ENCODE results near the gene GPR39. TPM values are rescaled to one million over a fixed set of nuclear protein-coding genes. Genes with fewer than 3 reads are reported as not detected.

Gene GPR39
- polyA plus RNA-seq, 2 of the 4 experiments (the other 2 are of a cell fraction) = 11.3 to 11.8 TPM

- Histone ChIP-seq H3K4me1 (no peaks in the 10 kb centered on the region), H3K27ac (peak overlapping the region; percentile 43 to 61; a peak in 5 of 6 replicates), H3K4me3 (no peak overlapping the region), H3K4me2 (no peak overlapping the region), H3K9me3 (peaks cover 8% of the 10 kb centered on the region; the same call in 1 of the 3 replicates)
- 88% methylated on average over 4 of the region's 4 CpGs for WGBS (ENCODE audit: missing lambda C conversion rate)
- DNase-seq (ENCODE audit: low read depth in 1 of 2, low spot score in 1 of 2) (peak in 1 of 2 experiments; percentile 23), FAIRE-seq (no peak), ATAC-seq (no peak)
- TF ChIP-seq CHD4 (IDR thresholded peaks at IDR 0.05; ENCODE audit: borderline replicate concordance) (no peak), PHF8 (IDR thresholded peaks at IDR 0.05; ENCODE audit: borderline replicate concordance, low read depth) (no peak), HOXA7 (CRISPR knock-in tag; IDR thresholded peaks at IDR 0.05) (no peak), HOXB5 (CRISPR knock-in tag; IDR thresholded peaks at IDR 0.05) (no peak), CHD2 (IDR thresholded peaks at IDR 0.05; ENCODE audit: low read length, partially characterized antibody) (no peak), BCL3 (IDR thresholded peaks at IDR 0.05) (no peak), ELK1 (IDR thresholded peaks at IDR 0.05; ENCODE audit: low read depth, low read length) (no peak), USF2 (IDR thresholded peaks at IDR 0.05) (no peak), KDM1A (IDR thresholded peaks at IDR 0.05; ENCODE audit: low read depth) (no peak), HEYL (CRISPR knock-in tag; IDR thresholded peaks at IDR 0.05) (no peak), MYC (IDR thresholded peaks at IDR 0.05; ENCODE audit: borderline replicate concordance, low read length) (no peak), TFCP2L1 (CRISPR knock-in tag; IDR thresholded peaks at IDR 0.05) (no peak), RFX5 (IDR thresholded peaks at IDR 0.05) (no peak), GATA3 (IDR thresholded peaks at IDR 0.05; ENCODE audit: borderline replicate concordance) (no peak), MAFK (IDR thresholded peaks at IDR 0.05; ENCODE audit: partially characterized antibody) (no peak), CBX8 (IDR thresholded peaks at IDR 0.05) (no peak), NR3C1 (IDR thresholded peaks at IDR 0.05) (no peak), FOSL2 (IDR thresholded peaks at IDR 0.05) (no peak), FOSL2 (CRISPR knock-in tag; IDR thresholded peaks at IDR 0.05) (no peak), MAX (IDR thresholded peaks at IDR 0.05) (no peak)
- POLR2A ChIA-PET = no interaction called here
- CTCF ChIA-PET = interaction anchor here (1.3 kb wide), 1 partner anchor 17 kb away, joined by 4 read pairs; no protein-coding TSS in a partner anchor
These were observed 126.5 kb downstream of the GPR39 start for GRCh38 chr2:132542953-132543569.

GRCh38 chr2:132544006-132544630 is 127.5 kb downstream of the GPR39 start:
- no peak for ATAC-seq
- Histone ChIP-seq H3K9me3 (peaks cover 8% of the 10 kb centered on the region; the same call in 1 of the 3 replicates), H3K27ac (peak overlapping the region in 1 of 2 experiments; percentile 61; a peak in 3 of 6 replicates), H3K4me3 (no peak overlapping the region), H3K4me1 (no peaks in the 10 kb centered on the region), H3K4me2 (no peak overlapping the region)
- ChIA-PET CTCF (no interaction called here), POLR2A (no interaction called here)
- 91% methylated on average over 1 of the region's 1 CpG for WGBS (ENCODE audit: missing lambda C conversion rate)
- no peak for DNase-seq (ENCODE audit: low read depth in 1 of 2, low spot score in 1 of 2)
- FAIRE-seq = no peak
- TF ChIP-seq ELK1 (IDR thresholded peaks at IDR 0.05; ENCODE audit: low read depth, low read length) (no peak), JUN (IDR thresholded peaks at IDR 0.05) (no peak), CBX2 (IDR thresholded peaks at IDR 0.05; ENCODE audit: borderline replicate concordance, low read depth) (no peak), FOSB (CRISPR knock-in tag; IDR thresholded peaks at IDR 0.05) (no peak), BCL3 (IDR thresholded peaks at IDR 0.05) (no peak), E2F6 (IDR thresholded peaks at IDR 0.05; ENCODE audit: borderline replicate concordance, low read depth) (no peak), ZFP36 (IDR thresholded peaks at IDR 0.05; ENCODE audit: borderline replicate concordance, partially characterized antibody) (no peak), HOXB13 (CRISPR knock-in tag; IDR thresholded peaks at IDR 0.05; ENCODE audit: low read depth) (no peak), HEYL (CRISPR knock-in tag; IDR thresholded peaks at IDR 0.05) (no peak), MAX (IDR thresholded peaks at IDR 0.05) (no peak), TP53 (CRISPR knock-in tag; IDR thresholded peaks at IDR 0.05) (no peak), KDM5A (IDR thresholded peaks at IDR 0.05) (no peak)

Data from A549 (cell line).